Vagina (tissue), 2 donors: Measurements from ENCODE around the gene AKAP1.

Experiments used
- CTCF ChIP-seq, 3 experiments: fragments of 450-650 bp in 2 of 3; fragments of 200-600 bp in 1 of 3; sonication (generic) in 1 of 3; IDR thresholded peaks; one replicate each; pipeline ENCODE4 v1.5.1; 2017 to 2019; ENCODE audit warnings: antibody characterized with exemption in 3 of 3, mild to moderate bottlenecking in 2 of 3, moderate library complexity in 2 of 3
- POLR2A ChIP-seq, 2 donors: fragments of 450-650 bp; IDR thresholded peaks; one replicate each; pipeline ENCODE4 v1.6.1; 2017; ENCODE audit warnings: antibody characterized with exemption in 2 of 2, mild to moderate bottlenecking in 2 of 2, moderate library complexity in 2 of 2

- TF ChIP-seq CTCF (IDR thresholded peaks at IDR 0.05) (no peak), POLR2A (IDR thresholded peaks at IDR 0.05) (no peak)
Observed at GRCh38 chr17:57068707-57069106, 16.3 kb upstream of the AKAP1 start.
